ENCODE measurements around the gene TBC1D12. TPM values are rescaled to one million over a fixed set of nuclear protein-coding genes. Genes with fewer than 3 reads are reported as not detected.

TBC1D12 gene
- total and polyA plus RNA-seq, 2 donors (not counting 3 experiments of a cell fraction or from before 2014, with no cell fraction given): 2.9 to 7.3 TPM

DNA sequence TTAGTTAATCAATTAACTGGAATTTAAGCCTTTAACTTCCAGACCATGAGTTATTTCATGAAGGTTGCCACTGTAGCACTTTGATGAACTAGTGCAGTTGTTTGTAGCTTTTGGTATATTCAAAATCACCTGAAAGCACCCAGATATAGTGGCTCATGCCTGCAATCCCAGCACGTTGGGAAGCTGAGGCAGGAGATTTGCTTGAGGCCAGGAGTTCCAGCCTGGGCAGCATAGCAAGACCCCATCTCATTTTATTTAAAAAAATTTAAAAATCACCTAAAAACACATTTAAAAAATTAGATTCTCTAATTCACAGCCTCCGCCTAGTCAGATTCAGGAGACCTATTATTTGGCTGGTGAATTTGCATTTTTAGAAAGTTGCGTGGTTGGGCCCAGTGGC lies 9.0 kb downstream of the TBC1D12 start:
- Histone ChIP-seq H3K4me1 (ENCODE audit: control insufficient read depth, extremely low read depth, insufficient read depth, low read length) (no peaks in the 10 kb centered on the region), H4K20me1 (replicated peaks; ENCODE audit: control insufficient read depth, extremely low read depth, insufficient read depth, low read length) (no peaks in the 10 kb centered on the region), H3K9me1 (replicated peaks; ENCODE audit: control insufficient read depth, extremely low read depth, insufficient read depth, low read length) (no peaks in the 10 kb centered on the region), H3K79me2 (ENCODE audit: control insufficient read depth, insufficient read depth, low read length) (peaks cover 30% of the 10 kb centered on the region), H3K36me3 (ENCODE audit: control insufficient read depth in 2 of 2, extremely low read depth in 1 of 2, insufficient read depth in 2 of 2, low read length in 2 of 2) (no peaks in the 10 kb centered on the region), H2AFZ (ENCODE audit: low read depth, low read length) (no peak overlapping the region), H3K4me3 (replicated peaks in 1 of 3; ENCODE audit: insufficient read depth in 1 of 3, low read depth in 1 of 3, low read length in 3 of 3) (no peak overlapping the region), H3K27ac (ENCODE audit: insufficient read depth, low read depth, low read length) (no peak overlapping the region), H3K27me3 (ENCODE audit: control insufficient read depth in 2 of 2, insufficient read depth in 2 of 2, low read length in 2 of 2) (no peaks in the 10 kb centered on the region), H3K4me2 (ENCODE audit: insufficient read depth, low read length) (no peak overlapping the region), H3K9me3 (replicated peaks; ENCODE audit: control insufficient read depth, insufficient read depth, low read length) (no peaks in the 10 kb centered on the region), H3K9ac (replicated peaks; ENCODE audit: extremely low read depth, insufficient read depth, low read length) (no peak overlapping the region)
- no peak for FAIRE-seq
- DNase-seq (ENCODE audit: low read depth, low spot score): no peak
- TF ChIP-seq JUN (IDR thresholded peaks at IDR 0.05; ENCODE audit: borderline replicate concordance, insufficient read depth, insufficient read length, low read depth) (no peak), EZH2 (IDR thresholded peaks at IDR 0.05; ENCODE audit: borderline replicate concordance, low read depth, low read length, severe bottlenecking) (no peak)
- CTCF ChIA-PET: interaction anchor here (0.6 to 4.4 kb wide), 3 partner anchors 9 to 33 kb away, joined by 3 to 26 read pairs (median 5); partner anchors contain the start of gene TBC1D12
- dilution Hi-C loops (cut with MboI; ENCODE audit: extremely low pct_ligation_motif_present, low sequenced_read_pairs): no loop called here
- POLR2A ChIA-PET: no interaction called here
- no TSS peak for BruUV-seq (replicated peaks)
- intact Hi-C loops (cut with micrococcal nuclease): no loop called here

DNA sequence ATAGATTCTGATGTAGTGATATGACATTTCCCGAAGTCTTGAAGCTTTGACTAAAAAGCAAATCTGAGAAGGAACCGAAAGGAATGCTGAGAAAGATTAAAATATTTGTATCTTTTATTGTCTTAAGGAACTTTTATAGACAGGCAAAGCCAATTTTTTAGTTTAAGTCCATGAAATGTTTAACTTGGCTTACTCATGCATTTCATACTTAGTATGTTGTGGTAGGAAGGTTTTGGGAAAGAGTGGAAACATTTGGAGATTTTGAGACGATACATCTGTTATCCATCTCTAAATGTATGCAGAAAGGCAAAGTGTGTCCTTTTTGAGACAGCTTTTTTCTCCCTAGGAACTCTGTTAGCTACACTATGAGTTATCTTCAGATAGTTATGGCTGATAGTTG lies 10.1 kb downstream of the TBC1D12 start:
- CTCF ChIA-PET: interaction anchor here (1.2 to 4.4 kb wide), 2 partner anchors 9 to 32 kb away, joined by 5 to 26 read pairs; no protein-coding TSS in a partner anchor

More for the DNA sequence above, 10.1 kb downstream of the TBC1D12 start:
- Histone ChIP-seq H2AFZ (ENCODE audit: low read depth, low read length) (no peak overlapping the region), H4K20me1 (replicated peaks; ENCODE audit: control insufficient read depth, extremely low read depth, insufficient read depth, low read length) (no peaks in the 10 kb centered on the region), H3K9ac (replicated peaks; ENCODE audit: extremely low read depth, insufficient read depth, low read length) (no peak overlapping the region), H3K4me1 (ENCODE audit: control insufficient read depth, extremely low read depth, insufficient read depth, low read length) (no peaks in the 10 kb centered on the region), H3K9me1 (replicated peaks; ENCODE audit: control insufficient read depth, extremely low read depth, insufficient read depth, low read length) (no peaks in the 10 kb centered on the region), H3K4me3 (replicated peaks in 1 of 3; ENCODE audit: insufficient read depth in 1 of 3, low read depth in 1 of 3, low read length in 3 of 3) (no peak overlapping the region), H3K27ac (ENCODE audit: insufficient read depth, low read depth, low read length) (no peak overlapping the region), H3K27me3 (ENCODE audit: control insufficient read depth in 2 of 2, insufficient read depth in 2 of 2, low read length in 2 of 2) (no peaks in the 10 kb centered on the region), H3K4me2 (ENCODE audit: insufficient read depth, low read length) (no peak overlapping the region), H3K9me3 (replicated peaks; ENCODE audit: control insufficient read depth, insufficient read depth, low read length) (no peaks in the 10 kb centered on the region), H3K36me3 (ENCODE audit: control insufficient read depth in 2 of 2, extremely low read depth in 1 of 2, insufficient read depth in 2 of 2, low read length in 2 of 2) (no peaks in the 10 kb centered on the region), H3K79me2 (ENCODE audit: control insufficient read depth, insufficient read depth, low read length) (peaks cover 27% of the 10 kb centered on the region)
- dilution Hi-C loops (cut with MboI; ENCODE audit: extremely low pct_ligation_motif_present, low sequenced_read_pairs) (no loop called here), intact Hi-C loops (cut with micrococcal nuclease) (no loop called here)
- BruUV-seq (replicated peaks): no TSS peak
- FAIRE-seq: no peak
- POLR2A ChIA-PET: no interaction called here
- TF ChIP-seq, protein P1, sequence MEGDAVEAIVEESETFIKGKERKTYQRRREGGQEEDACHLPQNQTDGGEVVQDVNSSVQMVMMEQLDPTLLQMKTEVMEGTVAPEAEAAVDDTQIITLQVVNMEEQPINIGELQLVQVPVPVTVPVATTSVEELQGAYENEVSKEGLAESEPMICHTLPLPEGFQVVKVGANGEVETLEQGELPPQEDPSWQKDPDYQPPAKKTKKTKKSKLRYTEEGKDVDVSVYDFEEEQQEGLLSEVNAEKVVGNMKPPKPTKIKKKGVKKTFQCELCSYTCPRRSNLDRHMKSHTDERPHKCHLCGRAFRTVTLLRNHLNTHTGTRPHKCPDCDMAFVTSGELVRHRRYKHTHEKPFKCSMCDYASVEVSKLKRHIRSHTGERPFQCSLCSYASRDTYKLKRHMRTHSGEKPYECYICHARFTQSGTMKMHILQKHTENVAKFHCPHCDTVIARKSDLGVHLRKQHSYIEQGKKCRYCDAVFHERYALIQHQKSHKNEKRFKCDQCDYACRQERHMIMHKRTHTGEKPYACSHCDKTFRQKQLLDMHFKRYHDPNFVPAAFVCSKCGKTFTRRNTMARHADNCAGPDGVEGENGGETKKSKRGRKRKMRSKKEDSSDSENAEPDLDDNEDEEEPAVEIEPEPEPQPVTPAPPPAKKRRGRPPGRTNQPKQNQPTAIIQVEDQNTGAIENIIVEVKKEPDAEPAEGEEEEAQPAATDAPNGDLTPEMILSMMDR (IDR thresholded peaks at IDR 0.05; ENCODE audit: extremely low read depth in 1 of 2, insufficient read depth in 1 of 2, low read depth in 1 of 2, low read length in 2 of 2): no peak
- TF ChIP-seq POLR2AphosphoS5 (IDR thresholded peaks at IDR 0.05; ENCODE audit: insufficient read depth, low read depth, low read length) (no peak), FOS (IDR thresholded peaks at IDR 0.05; ENCODE audit: borderline replicate concordance, insufficient read depth, low read length) (no peak), JUN (IDR thresholded peaks at IDR 0.05; ENCODE audit: borderline replicate concordance, insufficient read depth, insufficient read length, low read depth) (no peak), MYC (IDR thresholded peaks at IDR 0.05; ENCODE audit: low read depth, low read length) (no peak), GATA2 (IDR thresholded peaks at IDR 0.05; ENCODE audit: insufficient read depth, insufficient read length, low read depth, low read length) (no peak), POLR2A (IDR thresholded peaks at IDR 0.05; ENCODE audit: low read depth, low read length) (no peak), EZH2 (IDR thresholded peaks at IDR 0.05; ENCODE audit: borderline replicate concordance, low read depth, low read length, severe bottlenecking) (no peak)
- TF ChIP-seq, protein P2, sequence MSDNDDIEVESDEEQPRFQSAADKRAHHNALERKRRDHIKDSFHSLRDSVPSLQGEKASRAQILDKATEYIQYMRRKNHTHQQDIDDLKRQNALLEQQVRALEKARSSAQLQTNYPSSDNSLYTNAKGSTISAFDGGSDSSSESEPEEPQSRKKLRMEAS (IDR thresholded peaks at IDR 0.05; ENCODE audit: insufficient read depth, insufficient read length): no peak
- no peak for DNase-seq (ENCODE audit: low read depth, low spot score)

Data from endothelial cell of umbilical vein (primary cell).